GM23248 (cell line): ENCODE data around the gene CD63. TPM values are rescaled to one million over a fixed set of nuclear protein-coding genes. Genes with fewer than 3 reads are reported as not detected.
A peak's percentile ranks its signal among the peaks of the same experiment; 100 is the strongest.

Source experiments
- DNase-seq: peaks from one replicate; pipeline ENCODE4 v3.0.0-alpha.2; 2015
- H2AFZ ChIP-seq: fragments of 200-600 bp; sonication (generic); 2 replicates; pipeline ENCODE4 v1.6.1; 2016; ENCODE audit warnings: antibody characterized with exemption
- H3F3A ChIP-seq: fragments of 200-600 bp; sonication (generic); 2 replicates; pipeline ENCODE4 v1.6.1; 2016; ENCODE audit warnings: mild to moderate bottlenecking, antibody characterized with exemption, mixed run types; ENCODE audit not compliant: insufficient read depth
- H3K27ac ChIP-seq: fragments of 200-600 bp; sonication (generic); 2 replicates; pipeline ENCODE4 v1.5.1; 2016; ENCODE audit warnings: mild to moderate bottlenecking
- H3K27me3 ChIP-seq: fragments of 200-600 bp; sonication (generic); replicated peaks from 2 replicates; pipeline ENCODE4 v1.6.1; 2016; ENCODE audit warnings: mild to moderate bottlenecking; ENCODE audit not compliant: insufficient read depth
- H3K36me3 ChIP-seq: fragments of 200-600 bp; sonication (generic); 2 replicates; pipeline ENCODE4 v1.6.1; 2016; ENCODE audit warnings: low read depth, mild to moderate bottlenecking
- H3K4me1 ChIP-seq: fragments of 200-600 bp; sonication (generic); 2 replicates; pipeline ENCODE4 v1.6.1; 2016; ENCODE audit warnings: mild to moderate bottlenecking; ENCODE audit not compliant: insufficient read depth
- H3K4me2 ChIP-seq: fragments of 200-600 bp; sonication (generic); one replicate; pipeline ENCODE4 v1.6.1; 2016; ENCODE audit warnings: mild to moderate bottlenecking; ENCODE audit not compliant: unreplicated experiment
- H3K4me3 ChIP-seq: fragments of 200-600 bp; sonication (generic); 2 replicates; pipeline ENCODE4 v1.5.1; 2016; ENCODE audit warnings: mild to moderate bottlenecking
- H3K79me2 ChIP-seq: fragments of 200-600 bp; sonication (generic); 2 replicates; pipeline ENCODE4 v1.6.1; 2016; ENCODE audit warnings: mild to moderate bottlenecking; ENCODE audit not compliant: insufficient read depth
- H3K9ac ChIP-seq: fragments of 200-600 bp; sonication (generic); 2 replicates; pipeline ENCODE4 v1.6.1; 2016; ENCODE audit warnings: mild to moderate bottlenecking
- H3K9me2 ChIP-seq: fragments of 200-600 bp; sonication (generic); 2 replicates; pipeline ENCODE4 v1.6.1; 2016; ENCODE audit warnings: mixed run types, mild to moderate bottlenecking, moderate library complexity; ENCODE audit not compliant: insufficient read depth
- H3K9me3 ChIP-seq: fragments of 200-600 bp; sonication (generic); one replicate; pipeline ENCODE4 v1.6.1; 2017; ENCODE audit warnings: low read depth
- H4K20me1 ChIP-seq: fragments of 200-600 bp; sonication (generic); 2 replicates; pipeline ENCODE4 v1.6.0; 2016; ENCODE audit not compliant: insufficient read depth
- EZH2 ChIP-seq: fragments of 200-600 bp; sonication (generic); IDR thresholded peaks from 2 replicates; pipeline ENCODE4 v1.6.1; 2018; ENCODE audit warnings: antibody characterized with exemption, mild to moderate bottlenecking; ENCODE audit not compliant: insufficient read depth, poor library complexity, severe bottlenecking
- EZH2phosphoT487 ChIP-seq: fragments of 200-600 bp; sonication (generic); IDR thresholded peaks from 2 replicates; pipeline ENCODE4 v1.6.1; 2018; ENCODE audit warnings: antibody characterized with exemption, moderate library complexity, mild to moderate bottlenecking, low read depth; ENCODE audit not compliant: insufficient read depth
- WGBS, 2 experiments: methylation state at CpG; one replicate each; pipeline ENCODE4 v1.1.6; 2015 to 2017; ENCODE audit warnings: low lambda C conversion rate in 2 of 2, low coverage in 1 of 2; ENCODE audit errors: missing lambda C conversion rate in 2 of 2; 5-methylcytosine and 5-hydroxymethylcytosine counted together
- in situ Hi-C: fragments of 300-500 bp; cut with MboI; formaldehyde crosslinking; loops from 2 replicates; pipeline ENCODE4 v1.15.0; 2020
- polyA plus RNA-seq: library from polyadenylated mRNA; unstranded; fragments of >200 nt; fragmentation: Nextera tagmentation; extraction: Ambion mirVana; gene quantifications from 2 replicates; pipeline ENCODE4 v1.2.1, GENCODE V29; 2016
- total RNA-seq: library from RNA; depleted of rRNA; stranded (reverse); fragments of >200 nt; shearing (Covaris generic); gene quantifications from 2 replicates; pipeline ENCODE4 v1.2.3, GENCODE V29; 2014

The CD63 gene
- total and polyA plus RNA-seq, 2 experiments from 2014 or later: 1,535 to 3,562 TPM

DNA sequence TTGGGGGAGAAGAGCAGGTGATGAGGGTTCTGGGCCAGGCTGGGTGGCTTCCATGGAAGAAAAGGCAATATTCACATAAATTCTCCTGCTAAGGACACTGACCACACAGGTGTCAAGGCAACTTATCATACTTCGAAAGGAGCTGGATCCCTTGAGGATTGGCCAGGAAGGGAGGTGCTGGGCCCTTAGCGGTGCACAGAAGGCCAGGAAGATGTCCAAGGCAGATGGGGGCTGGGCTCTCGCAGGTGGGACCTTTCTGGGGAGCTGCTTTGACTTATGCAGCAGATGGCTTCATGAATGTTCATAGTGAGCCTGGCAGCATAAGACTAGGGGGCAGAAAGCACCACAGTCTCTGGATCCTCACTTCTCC lies 3.9 kb downstream of the CD63 start:
- Histone ChIP-seq H3K9me3 (no peaks in the 10 kb centered on the region), H3K27me3 (no peaks in the 10 kb centered on the region), H2AFZ (no peak overlapping the region), H4K20me1 (0 out of 2 replicates have a peak, but pooled peaks cover 3% of the 10 kb centered on the region), H3K9ac (no peak overlapping the region; the same call in 1 of the 2 replicates), H3K79me2 (peaks cover 32% of the 10 kb centered on the region), H3K4me3 (no peak overlapping the region), H3K4me1 (peaks cover 41% of the 10 kb centered on the region), H3K36me3 (peaks cover 36% of the 10 kb centered on the region), H3K27ac (peak overlapping the region; percentile 2; the same call in 1 of the 2 replicates), H3K9me2 (no peaks in the 10 kb centered on the region), H3F3A (peaks cover 71% of the 10 kb centered on the region), H3K4me2 (no peak overlapping the region)
- WGBS, 2 experiments: 69% methylated on average over 3 of the region's 3 CpGs
- in situ Hi-C loops: no loop called here
- no peak for TF ChIP-seq EZH2
- TF ChIP-seq EZH2phosphoT487: no peak
- peak; percentile 12 for DNase-seq

GRCh38 chr12:55724226-55724939 lies 4.4 kb downstream of the CD63 start:
- DNase-seq: peak; percentile 86
- H3F3A ChIP-seq: peaks cover 74% of the 10 kb centered on the region
- no peaks in the 10 kb centered on the region for H3K9me3 ChIP-seq
- peaks cover 32% of the 10 kb centered on the region for H3K79me2 ChIP-seq
- peak overlapping the region; percentile 27; the same call in 1 of the 2 replicates for H3K27ac ChIP-seq
- no peaks in the 10 kb centered on the region for H3K27me3 ChIP-seq
- peak overlapping the region; percentile 19 for H3K9ac ChIP-seq
- H2AFZ ChIP-seq: no peak overlapping the region
- no peaks in the 10 kb centered on the region for H3K9me2 ChIP-seq
- 44 to 54% methylated on average over 11 of the region's 11 CpGs for WGBS, 2 experiments
- 0 out of 2 replicates have a peak, but pooled peaks cover 3% of the 10 kb centered on the region for H4K20me1 ChIP-seq
- in situ Hi-C loops: no loop called here
- no peak overlapping the region for H3K4me3 ChIP-seq
- H3K4me1 ChIP-seq: peaks cover 46% of the 10 kb centered on the region
- no peak overlapping the region for H3K4me2 ChIP-seq
- no peak for TF ChIP-seq EZH2
- TF ChIP-seq EZH2phosphoT487: no peak
- peaks cover 36% of the 10 kb centered on the region for H3K36me3 ChIP-seq

GRCh38 chr12:55723516-55724225 lies 5.1 kb downstream of the CD63 start:
- H4K20me1 ChIP-seq: 0 out of 2 replicates have a peak, but pooled peaks cover 3% of the 10 kb centered on the region
- no peak overlapping the region for H2AFZ ChIP-seq
- no peaks in the 10 kb centered on the region for H3K9me3 ChIP-seq
- no peaks in the 10 kb centered on the region for H3K27me3 ChIP-seq
- in situ Hi-C loops: no loop called here
- peak overlapping the region; percentile 19; the same call in 1 of the 2 replicates for H3K9ac ChIP-seq
- H3K4me1 ChIP-seq: peaks cover 53% of the 10 kb centered on the region
- TF ChIP-seq EZH2phosphoT487 (no peak), EZH2 (no peak)
- WGBS, 2 experiments: 38 to 45% methylated on average over 10 of the region's 10 CpGs
- peak; percentile 23 for DNase-seq
- H3K27ac ChIP-seq: peak overlapping the region; percentile 27
- H3F3A ChIP-seq: peaks cover 79% of the 10 kb centered on the region
- H3K36me3 ChIP-seq: peaks cover 36% of the 10 kb centered on the region
- H3K4me3 ChIP-seq: no peak overlapping the region
- H3K4me2 ChIP-seq: no peak overlapping the region
- peaks cover 32% of the 10 kb centered on the region for H3K79me2 ChIP-seq
- H3K9me2 ChIP-seq: no peaks in the 10 kb centered on the region

DNA sequence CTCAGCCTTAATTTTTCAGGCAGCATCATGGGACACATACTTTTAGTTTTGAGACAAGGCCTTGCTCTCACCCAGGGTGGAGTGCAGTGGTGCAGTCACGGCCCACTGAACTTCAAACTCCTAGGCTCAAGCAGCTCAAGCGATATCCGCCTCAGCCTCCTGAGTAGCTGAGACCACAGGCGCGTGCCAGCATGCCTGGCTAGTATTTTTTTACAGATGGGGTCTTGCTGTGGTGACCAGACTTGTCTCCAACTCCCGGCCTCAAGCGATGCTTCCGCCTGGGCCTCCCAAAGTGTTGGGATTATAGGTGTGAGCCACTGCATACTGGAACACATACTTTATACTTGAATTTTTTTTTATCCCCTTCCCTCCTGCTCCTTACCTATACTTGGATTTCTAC lies 5.9 kb downstream of the CD63 start:
- H3K9me3 ChIP-seq: no peaks in the 10 kb centered on the region
- H3K9ac ChIP-seq: no peak overlapping the region
- 96 to 97% methylated on average over 8 of the region's 8 CpGs for WGBS, 2 experiments
- peaks cover 26% of the 10 kb centered on the region for H3K79me2 ChIP-seq
- peaks cover 36% of the 10 kb centered on the region for H3K36me3 ChIP-seq
- peaks cover 86% of the 10 kb centered on the region for H3F3A ChIP-seq
- no peak overlapping the region for H3K4me3 ChIP-seq
- H2AFZ ChIP-seq: no peak overlapping the region
- peak overlapping the region; percentile 27; the same call in 1 of the 2 replicates for H3K27ac ChIP-seq
- in situ Hi-C loops: no loop called here
- no peaks in the 10 kb centered on the region for H3K27me3 ChIP-seq
- H4K20me1 ChIP-seq: 0 out of 2 replicates have a peak, but pooled peaks cover 3% of the 10 kb centered on the region
- no peaks in the 10 kb centered on the region for H3K9me2 ChIP-seq
- no peak for TF ChIP-seq EZH2phosphoT487
- TF ChIP-seq EZH2: no peak
- no peak overlapping the region for H3K4me2 ChIP-seq
- peaks cover 60% of the 10 kb centered on the region for H3K4me1 ChIP-seq
- peak; percentile 5 for DNase-seq
